ENCODE results near the gene ZNF326.

GRCh38 chr1:89993541-89993940 is 1.4 kb upstream of the ZNF326 start:
- TF ChIP-seq POLR2A (IDR thresholded peaks at IDR 0.05) (no peak), CTCF (IDR thresholded peaks at IDR 0.05) (no peak)
